Mucosa of descending colon (tissue), 3 donors: ENCODE data around the gene CCDC157. TPM values are rescaled to one million over a fixed set of nuclear protein-coding genes. Genes with fewer than 3 reads are reported as not detected.
A peak's percentile ranks its signal among the peaks of the same experiment; 100 is the strongest.

Source experiments
- ATAC-seq: fragments of 200-7000 bp; cut with Tn5 transposase; one replicate; pipeline ENCODE4 v1.9.1; 2020; ENCODE audit warnings: mild to moderate bottlenecking, moderate library complexity
- DNase-seq, 3 donors: peaks; one replicate each; pipeline ENCODE4 v3.0.0-alpha.2; 2020
- H3K36me3 ChIP-seq: fragments of 200-600 bp; one replicate; pipeline ENCODE4 v1.8.0; 2021; ENCODE audit warnings: low read depth, mild to moderate bottlenecking
- H3K4me1 ChIP-seq: fragments of 200-600 bp; one replicate; pipeline ENCODE4 v1.8.0; 2021; ENCODE audit warnings: low read depth, mild to moderate bottlenecking
- H3K4me3 ChIP-seq: fragments of 200-600 bp; one replicate; pipeline ENCODE4 v1.8.0; 2021; ENCODE audit warnings: mild to moderate bottlenecking
- H3K9me3 ChIP-seq: fragments of 200-600 bp; one replicate; pipeline ENCODE4 v1.8.0; 2021; ENCODE audit warnings: mild to moderate bottlenecking
- CTCF ChIP-seq: fragments of 200-600 bp; IDR thresholded peaks from one replicate; pipeline ENCODE4 v1.8.0; 2022; ENCODE audit warnings: antibody characterized with exemption, mild to moderate bottlenecking
- intact Hi-C, 2 donors: fragments of 100-400 bp; cut with DNase I in 1 of 2; cut with micrococcal nuclease in 1 of 2; formaldehyde crosslinking; loops; one replicate each; pipeline versions ENCODE4 v1.11.0 to v1.11.1; 2022; cut with DNase I, micrococcal nuclease
- total RNA-seq, 3 donors: library from RNA; stranded (reverse); fragmentation: NEBNext Ultra II Directional in 2 of 3; extraction: Animal tissue kit (Norgen Biotek cat#: 25700) in 2 of 3; gene quantifications; one replicate each; pipeline versions ENCODE4 v1.2.1 to v1.2.4, GENCODE V29; 2021 to 2023
- donor health status: DM: no; HTN: no; CAD: no; lungs with moderate emphysema.
- donor health status: DM: no; HTN: no; CAD: no.
- donor health status: DM: no; HTN: yes; CAD: no.

CCDC157 gene
- total RNA-seq, 3 donors from 2014 or later, result 1.6 to 2.2 (median 1.8) TPM

- intact Hi-C loops, result no loop called here
- no peak overlapping the region for H3K4me3 ChIP-seq
- no peak for TF ChIP-seq CTCF
- DNase-seq (no peak), ATAC-seq (no peak)
- H3K9me3 ChIP-seq, result no peaks in the 10 kb centered on the region
- H3K4me1 ChIP-seq, result peaks cover 20% of the 10 kb centered on the region
- H3K36me3 ChIP-seq, result no peaks in the 10 kb centered on the region
Observed at GRCh38 chr22:30351226-30351625, 5.6 kb upstream of the CCDC157 start.

- ATAC-seq, result no peak
- intact Hi-C loops, result no loop called here
- peaks cover 24% of the 10 kb centered on the region for H3K4me1 ChIP-seq
- H3K4me3 ChIP-seq, result no peak overlapping the region
- TF ChIP-seq CTCF, result no peak
- H3K9me3 ChIP-seq, result no peaks in the 10 kb centered on the region
- no peaks in the 10 kb centered on the region for H3K36me3 ChIP-seq
- no peak for DNase-seq
Observed at GRCh38 chr22:30354644-30355043, 2.2 kb upstream of the CCDC157 start.

- intact Hi-C loops, result no loop called here
- no peak for TF ChIP-seq CTCF
Observed at GRCh38 chr22:30357236-30357570, 396 bp downstream of the CCDC157 start.

GRCh38 chr22:30357650-30358215 is 926 bp downstream of the CCDC157 start:
- intact Hi-C loops, result no loop called here
- Histone ChIP-seq H3K9me3 (no peaks in the 10 kb centered on the region), H3K4me1 (peaks cover 24% of the 10 kb centered on the region), H3K36me3 (no peaks in the 10 kb centered on the region), H3K4me3 (no peak overlapping the region)
- DNase-seq, result no peak
- TF ChIP-seq CTCF, result no peak
- ATAC-seq, result no peak

More at GRCh38 chr22:30357236-30357570, 396 bp downstream of the CCDC157 start:
- ATAC-seq, result no peak
- H3K4me3 ChIP-seq, result peak overlapping the region; percentile 56
- H3K36me3 ChIP-seq, result no peaks in the 10 kb centered on the region
- no peaks in the 10 kb centered on the region for H3K9me3 ChIP-seq
- peaks cover 24% of the 10 kb centered on the region for H3K4me1 ChIP-seq
- DNase-seq, result no peak

GRCh38 chr22:30358541-30358940 is 1.7 kb downstream of the CCDC157 start:
- TF ChIP-seq CTCF, result no peak
- intact Hi-C loops, result no loop called here
- Histone ChIP-seq H3K36me3 (no peaks in the 10 kb centered on the region), H3K4me1 (peaks cover 24% of the 10 kb centered on the region), H3K9me3 (no peaks in the 10 kb centered on the region), H3K4me3 (no peak overlapping the region)
- ATAC-seq (no peak), DNase-seq (no peak)
